Measurements from ENCODE around the gene CDK3. TPM values are rescaled to one million over a fixed set of nuclear protein-coding genes. Genes with fewer than 3 reads are reported as not detected.

Gene CDK3
- total RNA-seq, 6 donors from 2014 or later = 3.0 to 15.7 (median 7.0) TPM

DNA sequence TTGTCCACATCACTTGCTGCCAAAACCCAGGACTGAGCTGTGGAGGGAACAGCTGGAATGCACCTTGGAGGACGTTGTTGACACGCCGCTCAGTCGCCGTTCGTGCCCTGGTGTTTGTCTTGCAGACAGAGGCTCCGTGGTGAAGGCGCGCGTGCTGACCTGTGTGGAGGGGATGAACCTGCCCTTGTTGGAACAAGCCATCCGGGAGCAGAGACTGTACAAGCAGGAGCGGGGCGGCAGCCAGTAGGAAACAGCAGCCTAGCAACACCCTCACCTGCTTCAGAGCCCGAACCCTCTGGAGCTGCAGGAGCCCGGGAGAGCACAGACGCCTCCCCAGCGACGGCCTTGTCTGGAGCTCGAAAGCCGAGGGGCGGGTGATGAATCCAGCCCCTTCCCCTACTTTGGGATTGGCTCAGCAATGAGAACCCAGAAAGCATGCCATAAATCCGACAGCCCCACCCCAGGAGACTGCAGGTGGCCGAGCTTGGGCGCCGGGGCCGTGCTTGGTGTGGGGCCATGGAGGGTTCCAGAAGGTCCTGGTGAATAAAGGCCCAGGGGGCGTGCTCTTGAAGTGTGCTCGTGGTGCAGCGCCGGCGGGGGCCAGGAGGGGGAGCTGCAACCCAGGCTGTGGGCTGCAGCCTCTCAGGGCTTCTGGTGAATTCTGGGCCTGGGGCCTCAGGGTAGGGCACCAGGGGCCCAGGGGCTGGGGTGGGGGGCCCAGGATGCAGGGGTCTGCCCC lies 470 bp upstream of the CDK3 start:
- Histone ChIP-seq H3K4me3 (no peak overlapping the region), H3K36me3 (peaks cover 0 to 24% (median 7%) of the 10 kb centered on the region in 4 donors), H3K27me3 (no peaks in the 10 kb centered on the region), H3K9me3 (no peaks in the 10 kb centered on the region), H3K27ac (peak overlapping the region in 3 of 4 donors; percentile 3 to 20 (median 4)), H3K4me1 (peaks cover 17 to 32% (median 22%) of the 10 kb centered on the region in 4 donors)
- TF ChIP-seq, protein P1, sequence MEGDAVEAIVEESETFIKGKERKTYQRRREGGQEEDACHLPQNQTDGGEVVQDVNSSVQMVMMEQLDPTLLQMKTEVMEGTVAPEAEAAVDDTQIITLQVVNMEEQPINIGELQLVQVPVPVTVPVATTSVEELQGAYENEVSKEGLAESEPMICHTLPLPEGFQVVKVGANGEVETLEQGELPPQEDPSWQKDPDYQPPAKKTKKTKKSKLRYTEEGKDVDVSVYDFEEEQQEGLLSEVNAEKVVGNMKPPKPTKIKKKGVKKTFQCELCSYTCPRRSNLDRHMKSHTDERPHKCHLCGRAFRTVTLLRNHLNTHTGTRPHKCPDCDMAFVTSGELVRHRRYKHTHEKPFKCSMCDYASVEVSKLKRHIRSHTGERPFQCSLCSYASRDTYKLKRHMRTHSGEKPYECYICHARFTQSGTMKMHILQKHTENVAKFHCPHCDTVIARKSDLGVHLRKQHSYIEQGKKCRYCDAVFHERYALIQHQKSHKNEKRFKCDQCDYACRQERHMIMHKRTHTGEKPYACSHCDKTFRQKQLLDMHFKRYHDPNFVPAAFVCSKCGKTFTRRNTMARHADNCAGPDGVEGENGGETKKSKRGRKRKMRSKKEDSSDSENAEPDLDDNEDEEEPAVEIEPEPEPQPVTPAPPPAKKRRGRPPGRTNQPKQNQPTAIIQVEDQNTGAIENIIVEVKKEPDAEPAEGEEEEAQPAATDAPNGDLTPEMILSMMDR (IDR thresholded peaks at IDR 0.05) = peak; percentile 32 to 74 (median 56)
- TF ChIP-seq POLR2A (IDR thresholded peaks at IDR 0.05) (no peak), POLR2AphosphoS5 (IDR thresholded peaks at IDR 0.05) (no peak)
- DNase-seq (peak; percentile 55 to 94), ATAC-seq (ENCODE audit: low FRiP score in 2 of 2) (peak; percentile 38 to 52)
- WGBS, 2 donors = 68 to 73% methylated on average over 22 to 31 of the region's 31 CpGs

DNA sequence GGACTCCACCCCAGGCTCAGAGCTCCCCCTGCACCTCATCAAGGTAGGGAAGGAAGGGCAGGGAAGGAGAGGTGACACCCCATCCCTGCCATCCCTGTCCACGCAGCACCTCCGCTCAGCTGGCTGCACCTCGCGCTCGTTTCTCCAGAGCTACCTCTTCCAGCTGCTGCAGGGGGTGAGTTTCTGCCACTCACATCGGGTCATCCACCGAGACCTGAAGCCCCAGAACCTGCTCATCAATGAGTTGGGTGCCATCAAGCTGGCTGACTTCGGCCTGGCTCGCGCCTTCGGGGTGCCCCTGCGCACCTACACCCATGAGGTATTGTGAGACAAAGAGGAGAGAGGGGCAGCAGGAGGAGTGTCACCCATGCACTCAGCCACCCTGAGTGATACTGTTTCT lies 1.4 kb downstream of the CDK3 start:
- H3K36me3 ChIP-seq = peaks cover 0 to 28% (median 7%) of the 10 kb centered on the region in 4 donors
- ATAC-seq (ENCODE audit: low FRiP score in 2 of 2) (no peak), DNase-seq (no peak)
- no peaks in the 10 kb centered on the region for H3K9me3 ChIP-seq
- no peak for TF ChIP-seq EP300 (IDR thresholded peaks at IDR 0.05)
- no peak for TF ChIP-seq POLR2A (IDR thresholded peaks at IDR 0.05)
- H3K27me3 ChIP-seq = no peaks in the 10 kb centered on the region
- WGBS, 2 donors = 88 to 96% methylated on average over 5 to 12 of the region's 12 CpGs
- H3K27ac ChIP-seq = no peak overlapping the region
- no peak overlapping the region for H3K4me3 ChIP-seq
- peaks cover 8 to 27% (median 17%) of the 10 kb centered on the region in 4 donors for H3K4me1 ChIP-seq

DNA sequence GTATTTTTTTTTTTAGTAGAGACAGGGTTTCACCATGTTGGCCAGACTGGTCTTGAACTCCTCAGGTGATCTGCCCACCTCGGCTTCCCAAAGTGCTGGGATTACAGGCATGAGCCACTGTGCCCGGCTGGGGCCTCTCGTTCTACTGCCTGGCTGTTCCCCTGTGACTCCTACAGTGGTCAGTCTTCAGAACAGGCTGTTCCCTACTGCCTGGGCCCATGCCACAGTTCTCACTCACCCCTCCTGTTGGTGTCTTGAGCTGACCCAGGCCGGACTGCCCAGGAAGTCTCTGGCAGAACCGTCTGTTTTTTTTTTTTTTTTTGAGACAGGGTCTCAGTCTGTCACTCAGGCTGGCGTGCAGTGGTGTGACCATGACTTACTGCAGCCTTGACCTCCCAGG lies 3.3 kb downstream of the CDK3 start:
- H3K9me3 ChIP-seq = no peaks in the 10 kb centered on the region
- WGBS, 2 donors = 74 to 82% methylated on average over 6 of the region's 6 CpGs
- ATAC-seq (ENCODE audit: low FRiP score in 2 of 2) (no peak), DNase-seq (no peak)
- peak overlapping the region; percentile 9 to 61 (median 36) for H3K27ac ChIP-seq
- peaks cover 0 to 28% (median 8%) of the 10 kb centered on the region in 4 donors for H3K36me3 ChIP-seq
- no peaks in the 10 kb centered on the region for H3K27me3 ChIP-seq
- no peak overlapping the region for H3K4me3 ChIP-seq
- peaks cover 0 to 14% (median 7%) of the 10 kb centered on the region in 4 donors for H3K4me1 ChIP-seq
- TF ChIP-seq, protein P1 (IDR thresholded peaks at IDR 0.05) = no peak
- TF ChIP-seq POLR2AphosphoS5 (IDR thresholded peaks at IDR 0.05) (no peak), POLR2A (IDR thresholded peaks at IDR 0.05) (no peak), EP300 (IDR thresholded peaks at IDR 0.05) (no peak)

DNA sequence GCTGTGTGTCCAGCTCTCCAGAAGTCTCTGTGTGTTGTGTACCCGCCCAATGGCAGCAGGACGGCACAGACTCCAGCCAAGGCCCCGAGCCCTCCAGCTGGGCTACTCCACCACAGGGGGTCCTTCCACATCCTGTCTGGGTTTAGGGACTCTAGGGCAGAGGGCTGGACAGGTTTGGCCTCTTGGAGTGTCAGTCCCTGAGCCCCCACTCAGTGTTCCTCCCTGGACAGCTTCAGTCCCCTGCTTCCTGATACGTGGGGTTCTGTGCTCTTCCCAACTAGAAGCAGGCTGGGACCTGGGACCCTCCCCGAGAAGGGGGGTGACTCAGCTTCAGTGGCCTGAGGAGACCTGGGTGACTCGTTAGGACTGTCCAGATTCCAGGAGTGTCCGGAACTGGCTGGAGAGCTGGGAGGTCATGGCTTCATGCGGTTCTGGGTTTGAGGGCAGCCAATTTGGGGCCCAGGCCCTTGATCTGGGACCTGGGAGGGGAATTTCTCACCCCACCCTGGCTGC lies 4.2 kb downstream of the CDK3 start:
- DNase-seq (no peak), ATAC-seq (ENCODE audit: low FRiP score in 2 of 2) (no peak)
- TF ChIP-seq POLR2A (IDR thresholded peaks at IDR 0.05) (no peak), POLR2AphosphoS5 (IDR thresholded peaks at IDR 0.05) (no peak), EP300 (IDR thresholded peaks at IDR 0.05) (no peak)
- TF ChIP-seq, protein P1 (IDR thresholded peaks at IDR 0.05) = no peak
- Histone ChIP-seq H3K4me1 (peaks cover 0 to 14% (median 7%) of the 10 kb centered on the region in 4 donors), H3K9me3 (no peaks in the 10 kb centered on the region), H3K4me3 (no peak overlapping the region), H3K27ac (peak overlapping the region; percentile 24 to 66 (median 41)), H3K27me3 (no peaks in the 10 kb centered on the region), H3K36me3 (peaks cover 0 to 31% (median 8%) of the 10 kb centered on the region in 4 donors)
- WGBS, 2 donors = 84 to 100% methylated on average over 3 to 8 of the region's 8 CpGs

DNA sequence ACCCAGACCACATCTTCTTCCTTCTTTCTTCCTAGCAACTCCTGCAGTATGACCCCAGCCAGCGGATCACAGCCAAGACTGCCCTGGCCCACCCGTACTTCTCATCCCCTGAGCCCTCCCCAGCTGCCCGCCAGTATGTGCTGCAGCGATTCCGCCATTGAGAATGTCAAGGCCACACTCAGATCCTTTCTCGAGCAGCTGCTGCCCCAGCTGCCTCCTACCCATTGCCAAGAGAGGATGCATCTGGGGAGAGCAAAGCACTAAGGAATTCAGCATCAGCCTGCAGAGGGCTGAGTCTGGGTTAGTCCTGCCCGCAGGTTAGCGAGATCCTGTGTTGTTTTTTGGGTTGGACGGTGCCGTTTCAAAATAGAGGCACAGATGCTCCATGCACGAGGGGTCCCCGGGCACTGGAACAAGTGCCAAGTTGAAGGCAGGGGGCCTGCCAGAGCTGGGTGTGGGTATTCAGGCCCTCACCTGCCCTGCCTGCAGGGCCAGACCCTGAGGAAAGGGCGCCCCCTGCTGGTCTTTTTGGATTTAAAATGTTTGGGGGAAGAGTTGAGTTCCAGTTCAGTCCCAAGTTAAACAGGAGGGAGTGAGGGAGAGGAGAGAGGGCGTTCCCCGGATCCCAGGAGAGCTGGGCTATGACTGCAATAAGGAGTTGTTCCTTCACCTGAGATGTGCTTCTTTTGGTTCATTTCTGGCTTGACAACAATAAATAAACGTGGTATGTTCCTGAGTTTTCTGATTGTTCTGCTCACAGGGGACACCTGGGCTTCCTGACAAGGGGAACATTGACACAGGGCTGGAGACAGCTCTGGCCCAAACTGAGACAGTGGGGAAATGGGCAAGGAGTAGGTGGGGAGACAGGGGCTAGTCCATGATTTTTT lies 4.9 kb downstream of the CDK3 start:
- TF ChIP-seq EP300 (IDR thresholded peaks at IDR 0.05) = no peak
- no peak for TF ChIP-seq POLR2AphosphoS5 (IDR thresholded peaks at IDR 0.05)
- TF ChIP-seq, protein P1 (IDR thresholded peaks at IDR 0.05) = peak; percentile 71 to 79 (median 76)
- no peak for TF ChIP-seq POLR2A (IDR thresholded peaks at IDR 0.05)
- H3K9me3 ChIP-seq = no peaks in the 10 kb centered on the region
- DNase-seq (peak in 1 of 2 donors; percentile 66), ATAC-seq (ENCODE audit: low FRiP score in 2 of 2) (peak; percentile 25 to 71)
- H3K4me3 ChIP-seq = no peak overlapping the region
- H3K27ac ChIP-seq = peak overlapping the region in 3 of 4 donors; percentile 34 to 66 (median 42)
- H3K36me3 ChIP-seq = peaks cover 0 to 27% (median 8%) of the 10 kb centered on the region in 4 donors
- no peaks in the 10 kb centered on the region for H3K27me3 ChIP-seq
- WGBS, 2 donors = 60 to 61% methylated on average over 16 of the region's 16 CpGs
- peaks cover 0 to 14% (median 7%) of the 10 kb centered on the region in 4 donors for H3K4me1 ChIP-seq
